ENCODE measurements around the gene PTPRJ. TPM values are rescaled to one million over a fixed set of nuclear protein-coding genes. Genes with fewer than 3 reads are reported as not detected.

PTPRJ gene
- total RNA-seq, 1 donor from 2014 or later: 18.9 TPM

GRCh38 chr11:48017831-48018527 is 37.6 kb downstream of the PTPRJ start:
- no peak overlapping the region for H3K4me3 Mint-ChIP-seq (ENCODE audit: low read depth)

GRCh38 chr11:48018528-48019216 is 38.3 kb downstream of the PTPRJ start:
- H3K4me1 Mint-ChIP-seq (ENCODE audit: low read depth): peaks cover 27% of the 10 kb centered on the region
- no peak for DNase-seq (ENCODE audit: low spot score, unreplicated experiment)

More at GRCh38 chr11:48017831-48018527, 37.6 kb downstream of the PTPRJ start:
- H3K27ac Mint-ChIP-seq: peak overlapping the region; percentile 98
- DNase-seq (ENCODE audit: low spot score, unreplicated experiment): no peak
- no peak for TF ChIP-seq CTCF (IDR thresholded peaks at IDR 0.05; ENCODE audit: unreplicated experiment)
- peaks cover 1% of the 10 kb centered on the region for H3K36me3 Mint-ChIP-seq (ENCODE audit: insufficient read depth)
- peaks cover 28% of the 10 kb centered on the region for H3K4me1 Mint-ChIP-seq (ENCODE audit: low read depth)
- no peaks in the 10 kb centered on the region for H3K27me3 Mint-ChIP-seq
- peaks cover 4% of the 10 kb centered on the region for H3K9me3 Mint-ChIP-seq (ENCODE audit: low read depth)

GRCh38 chr11:48019217-48019584 is 38.8 kb downstream of the PTPRJ start:
- no peak for TF ChIP-seq CTCF (IDR thresholded peaks at IDR 0.05; ENCODE audit: unreplicated experiment)
- no peak overlapping the region for H3K4me3 Mint-ChIP-seq (ENCODE audit: low read depth)
- H3K36me3 Mint-ChIP-seq (ENCODE audit: insufficient read depth): peaks cover 1% of the 10 kb centered on the region
- H3K27me3 Mint-ChIP-seq: no peaks in the 10 kb centered on the region
- peaks cover 27% of the 10 kb centered on the region for H3K4me1 Mint-ChIP-seq (ENCODE audit: low read depth)
- peaks cover 4% of the 10 kb centered on the region for H3K9me3 Mint-ChIP-seq (ENCODE audit: low read depth)
- peak overlapping the region; percentile 98 for H3K27ac Mint-ChIP-seq
- DNase-seq (ENCODE audit: low spot score, unreplicated experiment): no peak

More at GRCh38 chr11:48018528-48019216, 38.3 kb downstream of the PTPRJ start:
- H3K9me3 Mint-ChIP-seq (ENCODE audit: low read depth): peaks cover 4% of the 10 kb centered on the region
- no peaks in the 10 kb centered on the region for H3K27me3 Mint-ChIP-seq
- no peak for TF ChIP-seq CTCF (IDR thresholded peaks at IDR 0.05; ENCODE audit: unreplicated experiment)
- peak overlapping the region; percentile 98 for H3K27ac Mint-ChIP-seq
- peaks cover 1% of the 10 kb centered on the region for H3K36me3 Mint-ChIP-seq (ENCODE audit: insufficient read depth)
- H3K4me3 Mint-ChIP-seq (ENCODE audit: low read depth): peak overlapping the region; percentile 26

- H3K4me1 Mint-ChIP-seq (ENCODE audit: low read depth): peaks cover 27% of the 10 kb centered on the region
Observed at GRCh38 chr11:48019595-48019994, 39.2 kb downstream of the PTPRJ start.

More at GRCh38 chr11:48019595-48019994, 39.2 kb downstream of the PTPRJ start:
- Mint-ChIP-seq H3K27me3 (no peaks in the 10 kb centered on the region), H3K27ac (no peak overlapping the region), H3K9me3 (ENCODE audit: low read depth) (peaks cover 4% of the 10 kb centered on the region), H3K4me3 (ENCODE audit: low read depth) (no peak overlapping the region), H3K36me3 (ENCODE audit: insufficient read depth) (peaks cover 1% of the 10 kb centered on the region)
- DNase-seq (ENCODE audit: low spot score, unreplicated experiment): no peak
- no peak for TF ChIP-seq CTCF (IDR thresholded peaks at IDR 0.05; ENCODE audit: unreplicated experiment)
